Right cardiac atrium (tissue), 5 donors: ENCODE results near the gene IDH2. TPM values are rescaled to one million over a fixed set of nuclear protein-coding genes. Genes with fewer than 3 reads are reported as not detected.

Experiments
- ATAC-seq, 2 donors: fragments of 200-7000 bp; cut with Tn5 transposase; one replicate each; pipeline versions ENCODE4 v1.8.0 to v1.9.1; 2020; ENCODE audit warnings: moderate library complexity in 2 of 2, mild to moderate bottlenecking in 1 of 2
- DNase-seq, 3 donors: peaks; one replicate each; pipeline ENCODE4 v3.0.0-alpha.2; 2020
- H3K27ac ChIP-seq: one replicate; pipeline ENCODE4 v1.5.1; 2013; ENCODE audit warnings: mild to moderate bottlenecking, low read length, control low read depth, moderate library complexity
- H3K27me3 ChIP-seq: one replicate; pipeline ENCODE4 v1.6.1; 2013; ENCODE audit not compliant: control insufficient read depth, insufficient read depth
- H3K4me1 ChIP-seq: one replicate; pipeline ENCODE4 v1.6.1; 2013; ENCODE audit warnings: low read length; ENCODE audit not compliant: control insufficient read depth, insufficient read depth
- H3K4me3 ChIP-seq: one replicate; pipeline ENCODE4 v1.5.1; 2013; ENCODE audit warnings: low read length, control low read depth
- H3K9me3 ChIP-seq: one replicate; pipeline ENCODE4 v1.6.1; 2013; ENCODE audit warnings: low read length; ENCODE audit not compliant: control insufficient read depth
- WGBS: extraction: QIAGEN DNeasy Blood & Tissue Kit; methylation state at CpG from one replicate; pipeline ENCODE4 v1.1.7; 2013; 5-methylcytosine and 5-hydroxymethylcytosine counted together
- intact Hi-C, 4 donors: fragments of 100-400 bp; cut with DNase I; formaldehyde crosslinking; loops; one replicate each; pipeline versions ENCODE4 v1.11.0 to v1.14.0; 2022 to 2023
- polyA plus RNA-seq: library from polyadenylated mRNA; stranded (reverse); fragments of 200-250 nt; gene quantifications from one replicate; pipeline ENCODE4 v1.2.3, GENCODE V29; 2013
- total RNA-seq, 4 donors: library from RNA; stranded (reverse); fragmentation: NEBNext Ultra II Directional; extraction: Animal tissue kit (Norgen Biotek cat#: 25700); gene quantifications; one replicate each; pipeline ENCODE4 v1.2.1, GENCODE V29; 2021
- donor health status: healthy with polysubstance abuse.
- donor health status: DM: no; HTN: yes; CAD: no.
- donor health status: DM: no; HTN: no; CAD: no.
- donor health status: DM: no; HTN: yes; CAD: no; lungs with severe emphysema.
- donor health status: DM: yes; HTN: yes; CAD: no.

IDH2 gene
- total and polyA plus RNA-seq, 5 donors: 203 to 275 (median 237) TPM

- no peak for ATAC-seq
- Histone ChIP-seq H3K27me3 (no peaks in the 10 kb centered on the region), H3K27ac (no peak overlapping the region), H3K4me3 (no peak overlapping the region), H3K4me1 (no peaks in the 10 kb centered on the region), H3K9me3 (no peaks in the 10 kb centered on the region)
- DNase-seq: no peak
- WGBS: 95% methylated on average over 5 of the region's 5 CpGs
- intact Hi-C loops: loop anchor here in 2 of 4 donors (5.0 to 10.0 kb wide), 2 partner anchors 186 to 319 kb away; no protein-coding TSS in a partner anchor
Observed at GRCh38 chr15:90083419-90083818, 18.8 kb downstream of the IDH2 start.

- no peaks in the 10 kb centered on the region for H3K9me3 ChIP-seq
- no peak overlapping the region for H3K27ac ChIP-seq
Observed at GRCh38 chr15:90082140-90082715, 20.0 kb downstream of the IDH2 start.

GRCh38 chr15:90080818-90081393 lies 21.4 kb downstream of the IDH2 start:
- Histone ChIP-seq H3K4me3 (no peak overlapping the region), H3K4me1 (no peaks in the 10 kb centered on the region), H3K27me3 (no peaks in the 10 kb centered on the region), H3K9me3 (no peaks in the 10 kb centered on the region), H3K27ac (no peak overlapping the region)
- ATAC-seq (peak in 1 of 2 donors; percentile 12), DNase-seq (no peak)
- intact Hi-C loops: loop anchor here in 2 of 4 donors (5.0 to 10.0 kb wide), 2 partner anchors 184 to 316 kb away; no protein-coding TSS in a partner anchor
- 70% methylated on average over 11 of the region's 11 CpGs for WGBS

More at GRCh38 chr15:90082140-90082715, 20.0 kb downstream of the IDH2 start:
- Histone ChIP-seq H3K4me3 (no peak overlapping the region), H3K27me3 (no peaks in the 10 kb centered on the region), H3K4me1 (no peaks in the 10 kb centered on the region)
- intact Hi-C loops: loop anchor here in 2 of 4 donors (5.0 to 10.0 kb wide), 2 partner anchors 185 to 317 kb away; no protein-coding TSS in a partner anchor
- DNase-seq (no peak), ATAC-seq (peak in 1 of 2 donors; percentile 19)
- 36% methylated on average over 9 of the region's 9 CpGs for WGBS

GRCh38 chr15:90080458-90080755 lies 21.9 kb downstream of the IDH2 start:
- Histone ChIP-seq H3K4me1 (no peaks in the 10 kb centered on the region), H3K27ac (no peak overlapping the region), H3K9me3 (no peaks in the 10 kb centered on the region), H3K4me3 (no peak overlapping the region), H3K27me3 (no peaks in the 10 kb centered on the region)
- no peak for ATAC-seq
- DNase-seq: no peak
- WGBS: 77% methylated on average over 9 of the region's 9 CpGs
- intact Hi-C loops: loop anchor here in 2 of 4 donors (5.0 to 10.0 kb wide), 2 partner anchors 183 to 316 kb away; no protein-coding TSS in a partner anchor

DNA sequence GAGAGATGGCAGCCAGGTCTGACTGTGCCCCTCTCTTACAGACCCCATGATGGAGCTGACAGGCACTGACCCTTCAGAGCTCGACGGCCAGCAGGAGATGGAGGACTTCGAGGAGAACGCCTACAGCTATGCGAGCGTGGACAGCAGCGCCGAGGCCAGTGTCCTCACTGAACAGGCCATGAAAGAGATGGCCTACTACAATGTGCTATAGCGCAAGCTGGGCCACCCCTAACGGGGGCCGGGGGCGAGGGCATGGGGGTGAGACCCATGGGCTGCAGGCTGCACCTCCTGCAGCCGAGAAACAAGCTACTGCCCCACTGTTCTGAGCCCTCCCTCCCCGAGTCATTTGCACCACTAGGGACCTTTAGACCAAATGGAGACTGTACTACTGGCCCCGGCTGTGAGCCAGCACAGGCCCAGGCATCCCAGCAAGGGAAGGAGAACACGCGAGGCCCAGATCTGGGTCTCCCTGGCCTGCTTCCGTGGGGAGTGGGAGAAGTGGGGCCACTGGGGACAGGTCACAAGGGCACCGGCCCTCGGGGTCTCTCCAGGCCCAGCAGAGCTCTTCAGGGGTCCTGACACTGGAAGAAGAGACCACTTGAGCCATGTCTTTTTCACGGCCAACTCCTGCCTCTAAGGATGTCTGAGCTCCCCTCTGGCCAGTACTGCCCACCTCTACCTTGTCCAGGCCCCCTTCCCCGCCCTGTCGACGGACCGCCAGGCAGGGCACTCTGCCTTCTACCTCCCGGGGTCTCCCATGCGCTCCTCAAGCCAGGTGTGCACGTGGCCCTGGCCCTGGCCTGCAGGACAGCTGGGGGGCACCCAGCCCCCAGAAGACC lies 22.4 kb downstream of the IDH2 start:
- ATAC-seq (peak in 1 of 2 donors; percentile 10), DNase-seq (no peak)
- H3K4me1 ChIP-seq: no peaks in the 10 kb centered on the region
- H3K27ac ChIP-seq: no peak overlapping the region
- H3K9me3 ChIP-seq: no peaks in the 10 kb centered on the region
- 89% methylated on average over 28 of the region's 28 CpGs for WGBS
- H3K27me3 ChIP-seq: no peaks in the 10 kb centered on the region
- intact Hi-C loops: loop anchor here in 3 of 4 donors (5.0 to 10.0 kb wide), 3 partner anchors 175 to 315 kb away; no protein-coding TSS in a partner anchor
- H3K4me3 ChIP-seq: no peak overlapping the region

- DNase-seq (no peak), ATAC-seq (no peak)
- WGBS: 86% methylated on average over 7 of the region's 7 CpGs
- no peaks in the 10 kb centered on the region for H3K9me3 ChIP-seq
- no peaks in the 10 kb centered on the region for H3K4me1 ChIP-seq
- no peak overlapping the region for H3K27ac ChIP-seq
- intact Hi-C loops: loop anchor here in 1 of 4 donors (10.0 kb wide), 1 partner anchor 174 kb away; no protein-coding TSS in a partner anchor
- no peak overlapping the region for H3K4me3 ChIP-seq
- no peaks in the 10 kb centered on the region for H3K27me3 ChIP-seq
Observed at GRCh38 chr15:90078965-90079364, 23.3 kb downstream of the IDH2 start.

DNA sequence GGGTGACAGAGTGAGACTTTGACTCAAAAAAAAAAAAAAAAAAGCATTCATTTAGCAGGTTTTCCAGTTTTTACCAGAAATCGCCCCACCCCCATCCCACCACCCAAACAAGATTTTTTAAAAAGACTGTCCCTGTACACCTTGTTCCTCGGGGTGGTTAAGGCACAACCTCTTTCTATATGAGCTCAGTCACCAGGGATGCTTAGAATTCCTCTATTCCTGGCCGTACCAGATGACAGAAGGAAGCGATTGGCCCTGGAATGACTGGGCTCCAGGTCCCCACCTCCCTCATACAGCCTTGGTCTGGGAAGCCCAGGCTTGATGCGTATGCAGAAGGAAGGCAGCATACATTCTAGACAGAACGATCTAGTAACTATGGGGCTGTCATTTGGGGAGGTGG lies 25.6 kb downstream of the IDH2 start:
- intact Hi-C loops: loop anchor here in 1 of 4 donors (10.0 kb wide), 1 partner anchor 172 kb away; no protein-coding TSS in a partner anchor

GRCh38 chr15:90075420-90076289 lies 26.6 kb downstream of the IDH2 start:
- ATAC-seq (no peak), DNase-seq (no peak)
- Histone ChIP-seq H3K4me1 (no peaks in the 10 kb centered on the region), H3K9me3 (no peaks in the 10 kb centered on the region), H3K27ac (no peak overlapping the region), H3K27me3 (no peaks in the 10 kb centered on the region), H3K4me3 (no peak overlapping the region)
- intact Hi-C loops: loop anchor here in 1 of 4 donors (10.0 kb wide), 1 partner anchor 171 kb away; no protein-coding TSS in a partner anchor
- 73% methylated on average over 13 of the region's 13 CpGs for WGBS

More for the DNA sequence above, 25.6 kb downstream of the IDH2 start:
- Histone ChIP-seq H3K27me3 (no peaks in the 10 kb centered on the region), H3K4me1 (no peaks in the 10 kb centered on the region), H3K9me3 (no peaks in the 10 kb centered on the region), H3K27ac (no peak overlapping the region), H3K4me3 (no peak overlapping the region)
- DNase-seq (no peak), ATAC-seq (no peak)
- WGBS: 82% methylated on average over 6 of the region's 6 CpGs

DNA sequence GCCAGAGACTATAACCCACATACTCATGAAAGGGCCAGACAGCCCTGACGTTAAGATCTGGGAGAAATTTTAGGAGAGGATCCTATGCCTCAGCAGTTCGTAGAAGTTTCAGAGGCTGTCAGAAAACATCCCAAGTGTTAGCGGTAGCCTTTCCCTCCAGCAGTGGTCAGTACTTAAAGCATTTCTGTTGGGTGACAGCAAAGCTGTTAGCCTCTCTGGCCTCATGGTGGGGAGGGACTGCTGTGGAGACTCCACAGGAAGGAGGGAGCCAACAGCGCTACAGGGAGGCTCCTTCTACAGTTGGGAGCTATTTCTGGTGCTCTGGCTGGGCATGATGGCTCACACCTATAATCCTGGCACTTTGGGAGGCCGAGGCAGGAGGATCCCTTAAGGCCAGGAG lies 27.4 kb downstream of the IDH2 start:
- ATAC-seq: no peak
- Histone ChIP-seq H3K4me3 (no peak overlapping the region), H3K4me1 (no peaks in the 10 kb centered on the region), H3K27ac (no peak overlapping the region), H3K9me3 (no peaks in the 10 kb centered on the region), H3K27me3 (no peaks in the 10 kb centered on the region)
- WGBS: 72% methylated on average over 5 of the region's 5 CpGs
- no peak for DNase-seq
- intact Hi-C loops: loop anchor here in 3 of 4 donors (5.0 to 10.0 kb wide), 4 partner anchors 73 to 183 kb away; partner anchors contain the start of genes AP3S2 (in 1 of the 3) and ZNF710 (in 1 of the 3)

- intact Hi-C loops: loop anchor here in 3 of 4 donors (5.0 to 10.0 kb wide), 4 partner anchors 72 to 182 kb away; partner anchors contain the start of genes AP3S2 (in 1 of the 3) and ZNF710 (in 1 of the 3)
- Histone ChIP-seq H3K9me3 (no peaks in the 10 kb centered on the region), H3K27me3 (no peaks in the 10 kb centered on the region), H3K27ac (no peak overlapping the region), H3K4me1 (no peaks in the 10 kb centered on the region), H3K4me3 (no peak overlapping the region)
- 89% methylated on average over 12 of the region's 12 CpGs for WGBS
- DNase-seq: no peak
- no peak for ATAC-seq
Observed at GRCh38 chr15:90074023-90074422, 28.2 kb downstream of the IDH2 start.
